OCI-M2 (cell line): Measurements from ENCODE around the gene CNTN2.

Experiments
- DNase-seq: peaks from one replicate; lab custom pipeline; 2025; ENCODE audit not compliant: unreplicated experiment; lab: John Stamatoyannopoulos, UW

Gene CNTN2

GRCh38 chr1:205052690-205053089, 9.7 kb downstream of the CNTN2 start:
- no peak for DNase-seq

- DNase-seq = no peak
Measured at GRCh38 chr1:205053296-205053695, 10.3 kb downstream of the CNTN2 start.

- no peak for DNase-seq
Measured at GRCh38 chr1:205054013-205054412, 11.0 kb downstream of the CNTN2 start.

- DNase-seq = no peak
Measured at GRCh38 chr1:205056188-205056611, 13.2 kb downstream of the CNTN2 start.

- no peak for DNase-seq
Measured at GRCh38 chr1:205056956-205057568, 14.1 kb downstream of the CNTN2 start.

- no peak for DNase-seq
Measured at GRCh38 chr1:205057808-205058575, 15.0 kb downstream of the CNTN2 start.

- DNase-seq = no peak
Measured at GRCh38 chr1:205058853-205059252, 15.8 kb downstream of the CNTN2 start.

GRCh38 chr1:205059660-205060059, 16.6 kb downstream of the CNTN2 start:
- no peak for DNase-seq

- DNase-seq = no peak
Measured at GRCh38 chr1:205060746-205061145, 17.7 kb downstream of the CNTN2 start.

- DNase-seq = no peak
Measured at GRCh38 chr1:205061227-205061626, 18.2 kb downstream of the CNTN2 start.

GRCh38 chr1:205061665-205062069, 18.7 kb downstream of the CNTN2 start:
- no peak for DNase-seq

- no peak for DNase-seq
Measured at GRCh38 chr1:205062319-205062718, 19.3 kb downstream of the CNTN2 start.

GRCh38 chr1:205062895-205063294, 19.9 kb downstream of the CNTN2 start:
- no peak for DNase-seq

- DNase-seq = no peak
Measured at GRCh38 chr1:205064301-205064700, 21.3 kb downstream of the CNTN2 start.

GRCh38 chr1:205064741-205065316, 21.8 kb downstream of the CNTN2 start:
- DNase-seq = no peak

GRCh38 chr1:205065666-205066065, 22.7 kb downstream of the CNTN2 start:
- DNase-seq = no peak

GRCh38 chr1:205066141-205066818, 23.3 kb downstream of the CNTN2 start:
- DNase-seq = no peak

- DNase-seq = no peak
Measured at GRCh38 chr1:205067031-205067430, 24.0 kb downstream of the CNTN2 start.

- no peak for DNase-seq
Measured at GRCh38 chr1:205068001-205068400, 25.0 kb downstream of the CNTN2 start.

GRCh38 chr1:205068457-205069040, 25.5 kb downstream of the CNTN2 start:
- DNase-seq = no peak

GRCh38 chr1:205069371-205070125, 26.5 kb downstream of the CNTN2 start:
- DNase-seq = no peak
